HG03097 (cell line): ENCODE measurements around the gene EFNA3.

Experiments used
- ATAC-seq: cut with Tn5 transposase; IDR thresholded peaks from one replicate; pipeline ENCODE4 v1.9.1; 2021; ENCODE audit not compliant: unreplicated experiment, low FRiP score

Gene EFNA3

DNA sequence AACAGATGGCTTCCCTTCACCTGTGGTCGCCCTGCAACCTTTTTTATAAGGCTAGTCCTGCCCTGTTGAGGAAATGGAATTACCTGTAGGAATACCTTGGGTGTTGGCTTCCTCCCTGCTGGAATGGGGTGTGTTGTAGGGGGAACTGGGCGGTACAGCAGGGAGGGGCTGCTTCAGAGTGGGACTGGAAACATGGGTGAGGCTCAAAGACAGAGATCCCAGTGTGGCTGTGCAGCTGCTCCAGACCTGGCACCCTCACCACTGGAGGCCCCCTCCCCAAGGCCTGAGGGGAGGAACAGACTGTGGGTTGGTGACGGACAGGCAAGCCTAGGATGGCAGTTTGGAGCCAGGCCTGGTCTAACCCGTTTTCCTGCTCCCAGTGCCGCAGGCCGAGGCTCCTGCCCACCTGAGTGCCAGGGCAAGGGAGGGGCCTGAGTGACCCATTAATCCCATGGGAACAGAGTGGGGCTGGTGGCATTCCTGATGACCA, 4.5 kb downstream of the EFNA3 start:
- ATAC-seq = no peak

DNA sequence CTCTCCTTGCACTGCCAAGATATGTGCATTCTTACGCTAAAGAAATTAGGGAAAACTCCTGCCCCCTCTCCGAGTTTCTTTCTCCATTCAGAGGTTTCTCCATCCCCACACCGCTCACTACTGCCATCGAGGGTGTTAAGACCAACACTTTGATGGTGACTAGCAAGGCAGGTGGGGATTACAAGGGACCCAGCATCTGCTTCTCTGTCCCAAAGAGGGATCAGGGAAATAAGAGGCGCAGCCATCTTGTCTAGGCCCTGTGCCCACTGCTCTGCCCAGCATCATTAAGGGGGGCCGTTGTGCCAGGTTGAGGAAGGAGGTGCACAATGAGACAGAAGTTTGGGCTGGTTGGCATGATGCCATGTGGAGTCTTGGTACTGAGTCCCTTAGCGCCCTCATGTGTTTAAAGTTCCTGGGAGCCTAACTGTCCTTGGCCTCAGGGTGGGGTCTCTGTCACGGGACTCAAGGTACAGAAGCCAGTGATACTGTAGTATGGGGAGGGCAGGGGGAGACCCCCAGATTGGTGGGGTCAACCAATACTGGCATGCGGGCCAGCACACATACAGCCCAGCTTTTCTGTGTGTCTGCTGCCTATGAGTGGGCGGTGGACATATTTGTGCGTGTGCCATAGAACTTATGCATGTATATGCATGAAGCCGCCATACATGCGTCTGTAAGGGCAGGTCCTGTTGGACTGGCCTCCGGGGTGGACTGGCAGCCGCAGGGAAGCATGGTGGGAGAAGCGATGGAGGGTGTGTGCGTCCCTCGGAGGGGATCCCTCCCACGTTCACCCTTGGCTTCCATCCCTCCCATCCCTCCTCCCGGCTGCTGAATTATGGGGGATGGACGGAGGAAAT, 5.5 kb downstream of the EFNA3 start:
- ATAC-seq = peak; percentile 2

GRCh38 chr1:155084722-155085503, 6.3 kb downstream of the EFNA3 start:
- peak; percentile 72 for ATAC-seq

- no peak for ATAC-seq
These were observed 7.0 kb downstream of the EFNA3 start for GRCh38 chr1:155085504-155086127.

DNA sequence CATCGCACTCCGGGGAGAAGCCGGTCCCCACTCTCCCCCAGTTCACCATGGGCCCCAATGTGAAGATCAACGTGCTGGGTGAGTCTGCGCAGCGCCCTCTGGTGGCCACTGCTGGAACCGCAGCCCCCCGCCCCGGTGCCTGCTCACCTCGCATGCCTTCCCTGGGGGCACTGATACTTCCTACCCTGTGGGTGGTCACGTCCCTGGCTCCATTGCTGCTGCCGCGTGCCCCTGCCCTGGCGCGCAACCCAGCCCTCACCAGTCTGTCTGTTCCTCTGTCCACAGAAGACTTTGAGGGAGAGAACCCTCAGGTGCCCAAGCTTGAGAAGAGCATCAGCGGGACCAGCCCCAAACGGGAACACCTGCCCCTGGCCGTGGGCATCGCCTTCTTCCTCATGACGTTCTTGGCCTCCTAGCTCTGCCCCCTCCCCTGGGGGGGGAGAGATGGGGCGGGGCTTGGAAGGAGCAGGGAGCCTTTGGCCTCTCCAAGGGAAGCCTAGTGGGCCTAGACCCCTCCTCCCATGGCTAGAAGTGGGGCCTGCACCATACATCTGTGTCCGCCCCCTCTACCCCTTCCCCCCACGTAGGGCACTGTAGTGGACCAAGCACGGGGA, 7.6 kb downstream of the EFNA3 start:
- no peak for ATAC-seq

- no peak for ATAC-seq
These were observed 8.4 kb downstream of the EFNA3 start for GRCh38 chr1:155086856-155087535.

DNA sequence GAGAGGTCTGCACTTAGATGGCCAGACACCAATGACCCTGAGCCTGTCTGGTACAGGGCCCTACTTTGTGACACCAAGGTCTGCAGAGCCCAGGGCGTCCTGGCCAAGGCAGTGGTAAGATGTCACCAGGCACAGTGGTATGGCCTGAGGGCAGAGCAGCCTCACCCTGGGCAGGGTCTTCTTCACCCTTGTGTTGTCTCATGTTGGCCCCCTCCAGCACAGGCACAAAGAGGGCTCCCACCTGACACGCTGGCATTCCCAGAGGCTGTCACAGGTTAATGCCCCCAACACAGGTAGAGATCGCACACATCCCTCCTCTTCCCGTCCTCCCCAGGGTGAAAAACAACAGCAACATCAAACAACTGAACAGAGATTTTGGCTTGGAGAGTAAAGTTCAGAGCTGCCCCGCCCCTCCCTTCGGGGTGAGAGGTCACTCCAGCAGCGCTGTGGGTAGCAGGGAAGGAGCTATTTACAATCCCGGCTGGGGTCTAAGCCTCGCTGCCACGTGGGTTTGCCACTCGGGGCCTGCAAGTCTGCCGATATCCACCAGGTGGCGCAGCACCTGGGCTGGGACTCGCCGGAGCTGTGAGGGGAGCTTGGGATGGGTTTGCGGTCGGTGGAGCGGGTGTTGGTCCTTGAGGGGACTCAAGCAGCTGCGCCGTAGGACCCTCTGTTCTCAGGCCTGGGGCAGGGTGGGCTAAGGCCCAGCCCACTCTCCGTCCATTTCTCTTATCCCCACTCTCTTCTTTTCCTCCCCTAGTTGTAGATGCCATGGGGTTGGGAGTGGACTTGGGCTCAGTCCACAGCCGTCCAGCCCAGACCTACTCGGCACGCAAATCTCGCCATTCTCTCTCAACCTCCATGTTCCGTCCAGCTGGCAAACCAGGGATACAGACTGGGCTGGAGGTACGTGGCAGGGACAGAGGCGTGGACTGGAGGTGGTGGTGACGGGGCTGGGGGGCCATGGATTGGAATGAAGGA, 12.7 kb downstream of the EFNA3 start:
- no peak for ATAC-seq

- no peak for ATAC-seq
These were observed 13.5 kb downstream of the EFNA3 start for GRCh38 chr1:155092131-155092530.

GRCh38 chr1:155092641-155093040, 14.0 kb downstream of the EFNA3 start:
- no peak for ATAC-seq

GRCh38 chr1:155093911-155094621, 15.4 kb downstream of the EFNA3 start:
- no peak for ATAC-seq

- no peak for ATAC-seq
These were observed 15.9 kb downstream of the EFNA3 start for GRCh38 chr1:155094622-155094948.

DNA sequence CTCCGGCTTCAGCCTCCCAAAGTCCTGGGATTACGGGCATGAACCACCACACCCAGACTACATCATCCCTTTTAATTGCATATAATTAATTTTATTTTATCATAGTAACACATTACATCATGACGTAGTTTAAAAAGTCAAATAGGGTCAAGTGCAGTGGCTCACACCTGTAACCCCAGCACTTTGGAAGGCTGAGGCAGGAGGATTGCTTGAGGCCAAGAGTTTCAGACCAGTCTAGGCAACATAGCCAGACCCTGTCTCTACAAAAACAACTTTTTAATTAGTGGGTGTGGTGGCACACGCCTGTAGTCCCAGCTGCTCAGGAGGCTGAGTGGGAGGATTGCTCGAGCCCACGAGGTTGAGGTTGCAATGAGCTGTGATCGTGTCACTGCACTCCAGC, 20.7 kb downstream of the EFNA3 start:
- ATAC-seq = no peak

GRCh38 chr1:155103325-155103724, 24.7 kb downstream of the EFNA3 start:
- no peak for ATAC-seq

- no peak for ATAC-seq
These were observed 26.2 kb downstream of the EFNA3 start for GRCh38 chr1:155104605-155105534.

DNA sequence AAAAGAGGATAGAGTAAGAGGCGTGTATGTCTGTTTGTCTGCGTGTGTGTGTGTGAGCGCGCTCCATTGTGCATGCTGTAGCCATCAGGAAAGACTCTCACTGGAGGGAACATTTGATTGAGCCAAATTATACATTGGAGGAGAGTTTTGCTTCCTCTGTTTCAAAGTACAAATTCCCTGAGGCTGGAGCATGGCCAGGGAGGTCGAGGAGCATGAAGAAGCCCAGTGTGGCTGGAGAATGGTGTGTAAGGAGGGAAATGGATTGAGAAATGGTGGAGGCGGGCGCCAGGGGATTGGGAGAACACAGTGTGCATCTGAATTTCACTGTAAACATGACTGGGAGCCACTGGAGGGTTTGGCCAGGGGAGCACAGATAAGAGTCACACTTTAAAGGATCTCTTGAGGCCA, 27.0 kb downstream of the EFNA3 start:
- no peak for ATAC-seq

- no peak for ATAC-seq
These were observed 28.2 kb downstream of the EFNA3 start for GRCh38 chr1:155106862-155107261.
